Epithelial cell of prostate (primary cell): ENCODE results near the gene TYR.
"Not testable (repeated sequence)": the region's sequence is repeated elsewhere in the genome, so short reads cannot be mapped to it uniquely, and the experiment has no call there.

Experiments used
- DNase-seq: peaks from one replicate; pipeline ENCODE4 v3.0.0-alpha.2; 2011; ENCODE audit warnings: low read depth, low spot score
- H3K27ac ChIP-seq: fragments of 450-650 bp; 2 replicates; pipeline ENCODE4 v1.5.1; 2017; ENCODE audit warnings: mild to moderate bottlenecking

Gene TYR

GRCh38 chr11:89177691-89178231 lies at the start of gene TYR:
Gene TYR (plus strand): TSS chr11:89177875. CDS start chr11:89177954, 79 bp downstream.
- H3K27ac ChIP-seq, result no peak within 1 kb of the TSS
- DNase-seq, result no peak

DNA sequence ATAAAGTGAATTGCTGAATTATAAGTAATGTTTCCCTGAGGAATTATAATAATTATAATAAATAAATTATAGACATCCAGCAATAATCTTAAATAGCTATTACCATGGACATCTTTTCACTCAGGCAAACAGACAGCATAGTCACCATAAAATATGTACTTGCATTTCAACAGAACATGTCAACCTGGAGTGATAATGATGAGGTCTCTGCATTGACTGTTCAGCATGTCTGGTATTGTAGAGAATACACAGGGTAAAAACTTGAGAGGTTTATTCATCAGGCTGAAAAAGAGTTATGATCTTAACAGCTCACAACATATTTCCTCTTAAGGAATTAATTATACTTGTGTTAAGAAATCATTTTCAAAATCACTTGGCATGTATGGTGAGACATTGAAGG lies 41.1 kb upstream of the TYR start:
- DNase-seq, result no peak
- H3K27ac ChIP-seq, result no peak overlapping the region

GRCh38 chr11:89147229-89147628 lies 30.4 kb upstream of the TYR start:
- DNase-seq, result peak; percentile 2
- H3K27ac ChIP-seq, result no peak overlapping the region

GRCh38 chr11:89159974-89160373 lies 17.7 kb upstream of the TYR start:
- no peak for DNase-seq

DNA sequence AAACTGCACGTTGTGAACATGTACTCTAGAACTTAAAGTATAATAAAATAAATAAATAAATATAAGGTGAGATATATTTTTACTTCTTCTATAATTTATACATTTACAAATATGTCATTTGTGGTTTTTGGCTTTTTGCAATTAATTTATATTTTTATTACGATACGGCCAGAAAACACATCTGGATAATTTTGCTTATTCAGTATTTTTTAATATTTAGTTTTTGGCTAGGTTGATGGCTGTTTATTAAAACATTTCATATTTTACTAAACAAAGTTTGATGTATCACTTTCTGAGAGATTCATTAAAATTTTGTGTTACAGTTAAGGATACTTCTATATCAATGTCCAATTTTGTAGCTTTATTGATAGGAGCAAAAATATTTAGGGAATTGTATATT lies 15.7 kb upstream of the TYR start:
- no peak for DNase-seq
- no peak overlapping the region for H3K27ac ChIP-seq

More at GRCh38 chr11:89159974-89160373, 17.7 kb upstream of the TYR start:
- H3K27ac ChIP-seq, result no peak overlapping the region

DNA sequence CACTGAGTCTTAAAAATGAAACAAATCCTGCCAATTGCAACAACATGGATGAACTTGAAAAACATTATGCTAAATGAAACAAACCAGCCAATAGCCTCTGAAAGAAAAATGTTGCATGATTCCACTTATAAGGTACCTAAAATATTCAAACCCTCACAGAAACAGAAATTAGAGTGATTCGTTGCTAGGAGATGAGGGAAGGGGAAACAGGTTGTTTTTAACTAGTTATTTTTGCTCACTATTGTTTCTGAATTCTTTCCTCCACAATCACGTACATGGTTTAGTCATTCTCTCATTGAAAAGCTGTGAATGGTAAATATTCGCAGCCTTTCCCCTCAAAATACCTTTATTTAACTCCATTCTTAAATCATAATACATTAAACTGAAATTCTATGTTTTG lies 14.0 kb upstream of the TYR start:
- no peak for DNase-seq
- H3K27ac ChIP-seq, result no peak overlapping the region

GRCh38 chr11:89168396-89168795 lies 9.3 kb upstream of the TYR start:
- DNase-seq, result no peak
- H3K27ac ChIP-seq, result no peak overlapping the region

- DNase-seq, result no peak
Measured at GRCh38 chr11:89175796-89176195, 1.9 kb upstream of the TYR start.

DNA sequence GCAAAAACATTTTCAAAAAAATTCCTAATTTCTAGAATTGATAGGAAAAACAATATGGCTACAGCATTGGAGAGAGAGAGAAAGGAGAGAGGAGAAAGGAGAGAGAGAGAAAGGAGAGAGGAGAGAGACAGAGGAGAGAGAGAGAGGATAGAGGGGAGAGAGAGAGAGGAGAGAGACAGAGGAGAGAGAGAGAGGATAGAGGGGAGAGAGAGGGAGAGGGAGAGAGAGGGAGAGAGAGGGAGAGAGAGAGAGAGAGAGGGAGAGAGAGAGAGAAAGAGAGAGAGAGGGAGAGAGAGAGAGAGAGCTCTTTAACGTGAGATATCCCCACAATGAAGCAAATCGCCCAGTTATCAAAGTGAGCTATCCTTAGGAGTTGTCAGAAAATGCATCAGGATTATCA lies 737 bp upstream of the TYR start:
- H3K27ac ChIP-seq, result no peak overlapping the region
- DNase-seq, result no peak

More at GRCh38 chr11:89175796-89176195, 1.9 kb upstream of the TYR start:
- H3K27ac ChIP-seq, result no peak overlapping the region

GRCh38 chr11:89181111-89181510 lies 3.4 kb downstream of the TYR start:
- H3K27ac ChIP-seq, result no peak overlapping the region
- DNase-seq, result no peak

DNA sequence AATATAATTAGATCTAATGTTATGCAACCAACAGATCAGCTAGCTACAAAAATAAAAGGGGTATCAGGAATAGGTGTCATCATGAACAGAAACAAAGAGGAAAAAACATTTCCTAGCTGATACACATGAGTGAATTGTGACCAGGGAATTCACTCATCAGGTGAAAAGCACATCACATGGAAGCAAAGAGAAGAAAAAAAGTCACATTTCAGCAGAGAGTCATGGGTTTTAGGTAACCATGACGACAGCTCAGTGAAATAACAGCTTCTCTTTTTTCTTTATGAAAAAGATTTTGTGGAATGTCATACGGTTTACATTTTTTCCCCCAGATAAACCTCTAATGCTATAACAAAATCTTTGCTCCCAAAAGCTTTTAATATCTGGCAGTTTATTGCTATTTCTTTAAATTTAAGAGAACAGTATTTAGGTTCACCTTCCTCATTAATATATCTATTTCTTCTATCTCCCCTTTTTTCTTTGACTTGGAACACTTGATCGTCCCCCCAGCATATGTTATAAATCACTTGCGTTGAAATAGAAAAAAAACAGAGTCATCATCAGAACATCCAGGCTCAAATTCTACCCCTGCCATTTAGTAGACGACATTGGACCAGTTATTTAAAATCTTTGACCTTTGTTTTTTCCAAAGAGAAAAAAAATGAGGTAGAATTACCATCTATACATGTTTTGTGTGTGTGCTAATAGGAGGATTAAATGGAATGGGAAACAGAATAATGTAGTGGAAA lies 5.3 kb downstream of the TYR start:
- H3K27ac ChIP-seq, result no peak overlapping the region
- DNase-seq, result no peak

GRCh38 chr11:89184021-89184420 lies 6.3 kb downstream of the TYR start:
- no peak for DNase-seq
- no peak overlapping the region for H3K27ac ChIP-seq

DNA sequence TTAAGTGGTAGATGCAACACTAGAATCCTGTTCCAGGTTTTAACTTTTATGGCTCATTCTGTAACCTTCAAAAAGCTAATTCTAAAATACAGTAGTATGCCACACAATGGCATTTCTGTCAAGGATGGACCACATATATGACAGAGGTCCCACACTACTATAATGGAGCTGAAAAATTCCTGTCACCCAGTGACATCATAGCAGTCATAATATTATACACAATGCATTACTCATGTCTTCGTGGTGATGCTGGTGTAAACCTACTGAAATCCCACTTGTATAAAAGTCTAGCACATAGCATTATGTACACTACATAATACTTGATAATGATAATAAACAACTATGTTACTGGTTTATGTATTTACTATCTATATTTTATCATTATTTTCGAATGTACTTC lies 12.1 kb downstream of the TYR start:
- DNase-seq, result no peak
- H3K27ac ChIP-seq, result no peak overlapping the region

- no peak overlapping the region for H3K27ac ChIP-seq
- DNase-seq, result no peak
Measured at GRCh38 chr11:89201138-89201537, 23.5 kb downstream of the TYR start.

- DNase-seq, result no peak
- H3K27ac ChIP-seq, result no peak overlapping the region
Measured at GRCh38 chr11:89203814-89204213, 26.1 kb downstream of the TYR start.

DNA sequence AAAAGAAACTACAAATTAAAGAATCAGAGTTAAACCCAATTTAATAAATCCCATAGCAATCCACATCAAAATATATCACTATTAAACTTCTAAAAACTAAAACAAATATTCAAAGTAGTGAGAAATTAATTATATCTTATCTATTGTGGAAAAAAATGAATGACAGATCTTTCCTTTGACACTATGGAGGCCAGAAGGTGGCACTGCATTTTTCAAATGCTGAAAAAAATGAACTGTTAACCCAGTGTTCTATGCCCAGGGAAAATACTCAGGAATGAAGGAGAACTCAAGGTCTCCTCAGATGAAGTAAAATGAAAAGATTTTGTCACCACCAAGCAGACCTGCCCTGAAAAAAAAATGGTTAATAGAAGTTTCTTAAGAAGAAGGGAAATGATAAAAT lies 27.7 kb downstream of the TYR start:
- DNase-seq, result no peak

GRCh38 chr11:89220684-89221339 lies 43.1 kb downstream of the TYR start:
- DNase-seq, result no peak
- no peak overlapping the region for H3K27ac ChIP-seq

More for the DNA sequence above, 27.7 kb downstream of the TYR start:
- H3K27ac ChIP-seq, result no peak overlapping the region

- no peak for DNase-seq
- H3K27ac ChIP-seq, result no peak overlapping the region
Measured at GRCh38 chr11:89235083-89235482, 57.4 kb downstream of the TYR start.

- no peak for DNase-seq
- no peak overlapping the region for H3K27ac ChIP-seq
Measured at GRCh38 chr11:89235976-89236375, 58.3 kb downstream of the TYR start.

DNA sequence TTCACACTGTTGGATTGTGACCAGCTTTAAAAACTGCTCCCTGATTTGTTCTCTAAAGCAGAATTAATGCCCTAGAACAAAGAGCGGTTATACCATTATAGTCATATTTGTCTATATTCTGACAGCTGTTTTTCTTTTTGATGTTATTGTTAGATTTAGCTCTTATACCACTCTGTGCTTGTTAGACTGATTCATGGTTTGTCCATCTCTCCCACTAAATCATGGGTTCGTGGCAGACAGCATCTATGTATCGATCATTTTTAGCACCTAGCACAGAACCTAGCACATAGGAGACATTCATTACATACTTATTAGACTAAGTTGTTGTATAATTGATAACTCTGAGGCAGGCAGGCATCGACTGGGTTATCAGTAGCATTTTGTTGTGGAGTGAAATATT lies 69.3 kb downstream of the TYR start:
- DNase-seq, H3K27ac ChIP-seq: not testable (repeated sequence)

- H3K27ac ChIP-seq, result no peak overlapping the region
- no peak for DNase-seq
Measured at GRCh38 chr11:89249196-89249595, 71.5 kb downstream of the TYR start.

GRCh38 chr11:89261483-89261882 lies 83.8 kb downstream of the TYR start:
- not testable (repeated sequence) for DNase-seq, H3K27ac ChIP-seq
